Measurements from ENCODE around the gene NTRK2. TPM values are rescaled to one million over a fixed set of nuclear protein-coding genes. Genes with fewer than 3 reads are reported as not detected.

Gene NTRK2
- total and polyA plus RNA-seq, 2 experiments from 2014 or later = 0.03 TPM; not detected in 1

GRCh38 chr9:84869091-84869490 lies 199.6 kb downstream of the NTRK2 start:
- H3K36me3 Mint-ChIP-seq (ENCODE audit: low read depth) = no peaks in the 10 kb centered on the region

More at GRCh38 chr9:84869091-84869490, 199.6 kb downstream of the NTRK2 start:
- 0 out of 2 replicates have a peak, but pooled peaks cover 12% of the 10 kb centered on the region for H3K9me2 ChIP-seq (ENCODE audit: insufficient read depth)
- H3K27me3 ChIP-seq (ENCODE audit: insufficient read depth) = no peaks in the 10 kb centered on the region
- Mint-ChIP-seq H3K27me3 (ENCODE audit: insufficient read depth, low read depth, poor library complexity) (peaks cover 1% of the 10 kb centered on the region), H3K4me3 (no peak overlapping the region), H3K9me3 (no peaks in the 10 kb centered on the region), H3K27ac (no peak overlapping the region), H3K4me1 (peaks cover 11% of the 10 kb centered on the region)
- ATAC-seq (no peak), DNase-seq (ENCODE audit: low spot score) (no peak)
- H2AFZ ChIP-seq = no peak overlapping the region
- no peaks in the 10 kb centered on the region for H3K79me2 ChIP-seq (replicated peaks; ENCODE audit: insufficient read depth)
- H3K27ac ChIP-seq (ENCODE audit: low read depth) = no peak overlapping the region
- TF ChIP-seq, protein P1, sequence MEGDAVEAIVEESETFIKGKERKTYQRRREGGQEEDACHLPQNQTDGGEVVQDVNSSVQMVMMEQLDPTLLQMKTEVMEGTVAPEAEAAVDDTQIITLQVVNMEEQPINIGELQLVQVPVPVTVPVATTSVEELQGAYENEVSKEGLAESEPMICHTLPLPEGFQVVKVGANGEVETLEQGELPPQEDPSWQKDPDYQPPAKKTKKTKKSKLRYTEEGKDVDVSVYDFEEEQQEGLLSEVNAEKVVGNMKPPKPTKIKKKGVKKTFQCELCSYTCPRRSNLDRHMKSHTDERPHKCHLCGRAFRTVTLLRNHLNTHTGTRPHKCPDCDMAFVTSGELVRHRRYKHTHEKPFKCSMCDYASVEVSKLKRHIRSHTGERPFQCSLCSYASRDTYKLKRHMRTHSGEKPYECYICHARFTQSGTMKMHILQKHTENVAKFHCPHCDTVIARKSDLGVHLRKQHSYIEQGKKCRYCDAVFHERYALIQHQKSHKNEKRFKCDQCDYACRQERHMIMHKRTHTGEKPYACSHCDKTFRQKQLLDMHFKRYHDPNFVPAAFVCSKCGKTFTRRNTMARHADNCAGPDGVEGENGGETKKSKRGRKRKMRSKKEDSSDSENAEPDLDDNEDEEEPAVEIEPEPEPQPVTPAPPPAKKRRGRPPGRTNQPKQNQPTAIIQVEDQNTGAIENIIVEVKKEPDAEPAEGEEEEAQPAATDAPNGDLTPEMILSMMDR (conservative IDR thresholded peaks at IDR 0.05; ENCODE audit: low read depth in 2 of 2) = no peak
- TF ChIP-seq EZH2 (IDR thresholded peaks at IDR 0.05; ENCODE audit: low read depth, unreplicated experiment) = no peak
- no peak for TF ChIP-seq NANOG (IDR thresholded peaks at IDR 0.05; ENCODE audit: borderline replicate concordance)
- no peak for TF ChIP-seq CREB1 (CRISPR knock-in tag; IDR thresholded peaks at IDR 0.05; ENCODE audit: low read depth)
- TF ChIP-seq, protein P2, sequence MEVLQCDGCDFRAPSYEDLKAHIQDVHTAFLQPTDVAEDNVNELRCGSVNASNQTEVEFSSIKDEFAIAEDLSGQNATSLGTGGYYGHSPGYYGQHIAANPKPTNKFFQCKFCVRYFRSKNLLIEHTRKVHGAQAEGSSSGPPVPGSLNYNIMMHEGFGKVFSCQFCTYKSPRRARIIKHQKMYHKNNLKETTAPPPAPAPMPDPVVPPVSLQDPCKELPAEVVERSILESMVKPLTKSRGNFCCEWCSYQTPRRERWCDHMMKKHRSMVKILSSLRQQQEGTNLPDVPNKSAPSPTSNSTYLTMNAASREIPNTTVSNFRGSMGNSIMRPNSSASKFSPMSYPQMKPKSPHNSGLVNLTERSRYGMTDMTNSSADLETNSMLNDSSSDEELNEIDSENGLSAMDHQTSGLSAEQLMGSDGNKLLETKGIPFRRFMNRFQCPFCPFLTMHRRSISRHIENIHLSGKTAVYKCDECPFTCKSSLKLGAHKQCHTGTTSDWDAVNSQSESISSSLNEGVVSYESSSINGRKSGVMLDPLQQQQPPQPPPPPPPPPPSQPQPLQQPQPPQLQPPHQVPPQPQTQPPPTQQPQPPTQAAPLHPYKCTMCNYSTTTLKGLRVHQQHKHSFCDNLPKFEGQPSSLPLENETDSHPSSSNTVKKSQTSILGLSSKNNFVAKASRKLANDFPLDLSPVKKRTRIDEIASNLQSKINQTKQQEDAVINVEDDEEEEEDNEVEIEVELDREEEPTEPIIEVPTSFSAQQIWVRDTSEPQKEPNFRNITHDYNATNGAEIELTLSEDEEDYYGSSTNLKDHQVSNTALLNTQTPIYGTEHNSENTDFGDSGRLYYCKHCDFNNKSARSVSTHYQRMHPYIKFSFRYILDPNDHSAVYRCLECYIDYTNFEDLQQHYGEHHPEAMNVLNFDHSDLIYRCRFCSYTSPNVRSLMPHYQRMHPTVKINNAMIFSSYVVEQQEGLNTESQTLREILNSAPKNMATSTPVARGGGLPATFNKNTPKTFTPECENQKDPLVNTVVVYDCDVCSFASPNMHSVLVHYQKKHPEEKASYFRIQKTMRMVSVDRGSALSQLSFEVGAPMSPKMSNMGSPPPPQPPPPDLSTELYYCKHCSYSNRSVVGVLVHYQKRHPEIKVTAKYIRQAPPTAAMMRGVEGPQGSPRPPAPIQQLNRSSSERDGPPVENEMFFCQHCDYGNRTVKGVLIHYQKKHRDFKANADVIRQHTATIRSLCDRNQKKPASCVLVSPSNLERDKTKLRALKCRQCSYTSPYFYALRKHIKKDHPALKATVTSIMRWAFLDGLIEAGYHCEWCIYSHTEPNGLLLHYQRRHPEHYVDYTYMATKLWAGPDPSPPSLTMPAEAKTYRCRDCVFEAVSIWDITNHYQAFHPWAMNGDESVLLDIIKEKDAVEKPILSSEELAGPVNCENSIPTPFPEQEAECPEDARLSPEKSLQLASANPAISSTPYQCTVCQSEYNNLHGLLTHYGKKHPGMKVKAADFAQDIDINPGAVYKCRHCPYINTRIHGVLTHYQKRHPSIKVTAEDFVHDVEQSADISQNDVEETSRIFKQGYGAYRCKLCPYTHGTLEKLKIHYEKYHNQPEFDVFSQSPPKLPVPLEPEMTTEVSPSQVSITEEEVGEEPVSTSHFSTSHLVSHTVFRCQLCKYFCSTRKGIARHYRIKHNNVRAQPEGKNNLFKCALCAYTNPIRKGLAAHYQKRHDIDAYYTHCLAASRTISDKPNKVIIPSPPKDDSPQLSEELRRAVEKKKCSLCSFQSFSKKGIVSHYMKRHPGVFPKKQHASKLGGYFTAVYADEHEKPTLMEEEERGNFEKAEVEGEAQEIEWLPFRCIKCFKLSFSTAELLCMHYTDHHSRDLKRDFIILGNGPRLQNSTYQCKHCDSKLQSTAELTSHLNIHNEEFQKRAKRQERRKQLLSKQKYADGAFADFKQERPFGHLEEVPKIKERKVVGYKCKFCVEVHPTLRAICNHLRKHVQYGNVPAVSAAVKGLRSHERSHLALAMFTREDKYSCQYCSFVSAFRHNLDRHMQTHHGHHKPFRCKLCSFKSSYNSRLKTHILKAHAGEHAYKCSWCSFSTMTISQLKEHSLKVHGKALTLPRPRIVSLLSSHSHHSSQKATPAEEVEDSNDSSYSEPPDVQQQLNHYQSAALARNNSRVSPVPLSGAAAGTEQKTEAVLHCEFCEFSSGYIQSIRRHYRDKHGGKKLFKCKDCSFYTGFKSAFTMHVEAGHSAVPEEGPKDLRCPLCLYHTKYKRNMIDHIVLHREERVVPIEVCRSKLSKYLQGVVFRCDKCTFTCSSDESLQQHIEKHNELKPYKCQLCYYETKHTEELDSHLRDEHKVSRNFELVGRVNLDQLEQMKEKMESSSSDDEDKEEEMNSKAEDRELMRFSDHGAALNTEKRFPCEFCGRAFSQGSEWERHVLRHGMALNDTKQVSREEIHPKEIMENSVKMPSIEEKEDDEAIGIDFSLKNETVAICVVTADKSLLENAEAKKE (CRISPR knock-in tag; IDR thresholded peaks at IDR 0.05) = no peak
- no peak for TF ChIP-seq JUNB (IDR thresholded peaks at IDR 0.05; ENCODE audit: unreplicated experiment)
- TF ChIP-seq, protein P3, sequence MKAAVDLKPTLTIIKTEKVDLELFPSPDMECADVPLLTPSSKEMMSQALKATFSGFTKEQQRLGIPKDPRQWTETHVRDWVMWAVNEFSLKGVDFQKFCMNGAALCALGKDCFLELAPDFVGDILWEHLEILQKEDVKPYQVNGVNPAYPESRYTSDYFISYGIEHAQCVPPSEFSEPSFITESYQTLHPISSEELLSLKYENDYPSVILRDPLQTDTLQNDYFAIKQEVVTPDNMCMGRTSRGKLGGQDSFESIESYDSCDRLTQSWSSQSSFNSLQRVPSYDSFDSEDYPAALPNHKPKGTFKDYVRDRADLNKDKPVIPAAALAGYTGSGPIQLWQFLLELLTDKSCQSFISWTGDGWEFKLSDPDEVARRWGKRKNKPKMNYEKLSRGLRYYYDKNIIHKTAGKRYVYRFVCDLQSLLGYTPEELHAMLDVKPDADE (IDR thresholded peaks at IDR 0.05) = no peak
- no peak for TF ChIP-seq STAT1 (IDR thresholded peaks at IDR 0.05; ENCODE audit: unreplicated experiment)
- TF ChIP-seq, protein P4, sequence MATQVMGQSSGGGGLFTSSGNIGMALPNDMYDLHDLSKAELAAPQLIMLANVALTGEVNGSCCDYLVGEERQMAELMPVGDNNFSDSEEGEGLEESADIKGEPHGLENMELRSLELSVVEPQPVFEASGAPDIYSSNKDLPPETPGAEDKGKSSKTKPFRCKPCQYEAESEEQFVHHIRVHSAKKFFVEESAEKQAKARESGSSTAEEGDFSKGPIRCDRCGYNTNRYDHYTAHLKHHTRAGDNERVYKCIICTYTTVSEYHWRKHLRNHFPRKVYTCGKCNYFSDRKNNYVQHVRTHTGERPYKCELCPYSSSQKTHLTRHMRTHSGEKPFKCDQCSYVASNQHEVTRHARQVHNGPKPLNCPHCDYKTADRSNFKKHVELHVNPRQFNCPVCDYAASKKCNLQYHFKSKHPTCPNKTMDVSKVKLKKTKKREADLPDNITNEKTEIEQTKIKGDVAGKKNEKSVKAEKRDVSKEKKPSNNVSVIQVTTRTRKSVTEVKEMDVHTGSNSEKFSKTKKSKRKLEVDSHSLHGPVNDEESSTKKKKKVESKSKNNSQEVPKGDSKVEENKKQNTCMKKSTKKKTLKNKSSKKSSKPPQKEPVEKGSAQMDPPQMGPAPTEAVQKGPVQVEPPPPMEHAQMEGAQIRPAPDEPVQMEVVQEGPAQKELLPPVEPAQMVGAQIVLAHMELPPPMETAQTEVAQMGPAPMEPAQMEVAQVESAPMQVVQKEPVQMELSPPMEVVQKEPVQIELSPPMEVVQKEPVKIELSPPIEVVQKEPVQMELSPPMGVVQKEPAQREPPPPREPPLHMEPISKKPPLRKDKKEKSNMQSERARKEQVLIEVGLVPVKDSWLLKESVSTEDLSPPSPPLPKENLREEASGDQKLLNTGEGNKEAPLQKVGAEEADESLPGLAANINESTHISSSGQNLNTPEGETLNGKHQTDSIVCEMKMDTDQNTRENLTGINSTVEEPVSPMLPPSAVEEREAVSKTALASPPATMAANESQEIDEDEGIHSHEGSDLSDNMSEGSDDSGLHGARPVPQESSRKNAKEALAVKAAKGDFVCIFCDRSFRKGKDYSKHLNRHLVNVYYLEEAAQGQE (IDR thresholded peaks at IDR 0.05; ENCODE audit: unreplicated experiment) = no peak
- no peak for TF ChIP-seq POLR2AphosphoS5 (IDR thresholded peaks at IDR 0.05; ENCODE audit: low read depth)
- TF ChIP-seq ZNF331 (CRISPR knock-in tag; IDR thresholded peaks at IDR 0.05; ENCODE audit: low read depth) = no peak
- TF ChIP-seq ZNF114 (CRISPR knock-in tag; IDR thresholded peaks at IDR 0.05) = no peak
- TF ChIP-seq EZH2phosphoT487 (IDR thresholded peaks at IDR 0.05; ENCODE audit: unreplicated experiment) = no peak
- H3F3A ChIP-seq (replicated peaks; ENCODE audit: low read depth) = no peaks in the 10 kb centered on the region
- H3K4me1 ChIP-seq (ENCODE audit: insufficient read depth) = no peaks in the 10 kb centered on the region
- no peak overlapping the region for H3K4me3 ChIP-seq
- H3K36me3 ChIP-seq (ENCODE audit: insufficient read depth) = no peaks in the 10 kb centered on the region
- no peaks in the 10 kb centered on the region for H4K20me1 ChIP-seq (replicated peaks; ENCODE audit: insufficient read depth)
- no peak overlapping the region for H3K4me2 ChIP-seq

Measured in GM23338 (cell line).